Ascending aorta (tissue), 2 donors: ENCODE results near the gene FREM3. TPM values are rescaled to one million over a fixed set of nuclear protein-coding genes. Genes with fewer than 3 reads are reported as not detected.
"Not testable (repeated sequence)": the region's sequence is repeated elsewhere in the genome, so short reads cannot be mapped to it uniquely, and the experiment has no call there.

Experiments used
- DNase-seq, 2 donors: peaks; one replicate each; pipeline ENCODE4 v3.0.0-alpha.2; 2019; ENCODE audit warnings: low spot score in 2 of 2
- H3K27ac ChIP-seq, 2 donors: fragments of 200-600 bp; sonication (generic); one replicate each; pipeline ENCODE4 v1.5.1; 2016 to 2017; ENCODE audit warnings: mild to moderate bottlenecking in 1 of 2
- H3K27me3 ChIP-seq: fragments of 200-600 bp; sonication (generic); one replicate; pipeline ENCODE4 v1.5.1; 2017
- H3K36me3 ChIP-seq, 2 donors: fragments of 200-600 bp; sonication (generic); one replicate each; pipeline ENCODE4 v1.5.1; 2016
- H3K4me1 ChIP-seq, 2 donors: fragments of 200-600 bp; sonication (generic); one replicate each; pipeline ENCODE4 v1.5.1; 2016 to 2017; ENCODE audit warnings: mild to moderate bottlenecking in 1 of 2
- H3K4me3 ChIP-seq, 2 donors: fragments of 200-600 bp; sonication (generic); one replicate each; pipeline ENCODE4 v1.5.1; 2016 to 2017; ENCODE audit warnings: mild to moderate bottlenecking in 1 of 2
- H3K9me3 ChIP-seq, 2 donors: fragments of 200-600 bp; sonication (generic); one replicate each; pipeline ENCODE4 v1.5.1; 2016
- intact Hi-C: fragments of 100-400 bp; cut with DNase I; formaldehyde crosslinking; loops from one replicate; pipeline ENCODE4 v1.15.1; 2023
- total RNA-seq: library from RNA; depleted of rRNA; stranded (reverse); fragments of >200 nt; gene quantifications from one replicate; pipeline ENCODE4 v1.1.0, GENCODE V29; 2016
- TF ChIP-seq, protein P1 (sequence below), 3 experiments: fragments of 200-600 bp in 2 of 3; fragments of 450-650 bp in 1 of 3; sonication (generic) in 2 of 3; IDR thresholded peaks; one replicate each; pipeline ENCODE4 v1.5.1; 2016 to 2019; ENCODE audit warnings: antibody characterized with exemption in 3 of 3, mild to moderate bottlenecking in 1 of 3, moderate library complexity in 1 of 3

FREM3 gene
- not detected for total RNA-seq

GRCh38 chr4:143700416-143701352, at the start of gene FREM3:
FREM3 (minus strand) TSS chr4:143700675; CDS start chr4:143700675, 0 bp downstream.
- Histone ChIP-seq H3K9me3 (no peaks in the 10 kb centered on the region), H3K27me3 (peaks cover 5% of the 10 kb centered on the region), H3K36me3 (no peaks in the 10 kb centered on the region), H3K27ac (no peak within 1 kb of the TSS), H3K4me1 (peaks cover 0 to 4% of the 10 kb centered on the region in 2 donors), H3K4me3 (peak within 1 kb of the TSS; percentile 36 to 63)
- TF ChIP-seq, protein P1, sequence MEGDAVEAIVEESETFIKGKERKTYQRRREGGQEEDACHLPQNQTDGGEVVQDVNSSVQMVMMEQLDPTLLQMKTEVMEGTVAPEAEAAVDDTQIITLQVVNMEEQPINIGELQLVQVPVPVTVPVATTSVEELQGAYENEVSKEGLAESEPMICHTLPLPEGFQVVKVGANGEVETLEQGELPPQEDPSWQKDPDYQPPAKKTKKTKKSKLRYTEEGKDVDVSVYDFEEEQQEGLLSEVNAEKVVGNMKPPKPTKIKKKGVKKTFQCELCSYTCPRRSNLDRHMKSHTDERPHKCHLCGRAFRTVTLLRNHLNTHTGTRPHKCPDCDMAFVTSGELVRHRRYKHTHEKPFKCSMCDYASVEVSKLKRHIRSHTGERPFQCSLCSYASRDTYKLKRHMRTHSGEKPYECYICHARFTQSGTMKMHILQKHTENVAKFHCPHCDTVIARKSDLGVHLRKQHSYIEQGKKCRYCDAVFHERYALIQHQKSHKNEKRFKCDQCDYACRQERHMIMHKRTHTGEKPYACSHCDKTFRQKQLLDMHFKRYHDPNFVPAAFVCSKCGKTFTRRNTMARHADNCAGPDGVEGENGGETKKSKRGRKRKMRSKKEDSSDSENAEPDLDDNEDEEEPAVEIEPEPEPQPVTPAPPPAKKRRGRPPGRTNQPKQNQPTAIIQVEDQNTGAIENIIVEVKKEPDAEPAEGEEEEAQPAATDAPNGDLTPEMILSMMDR (IDR thresholded peaks at IDR 0.05): no peak
- intact Hi-C loops: no loop called here
- DNase-seq: no peak

- no peak overlapping the region for H3K27ac ChIP-seq
- H3K4me1 ChIP-seq: no peaks in the 10 kb centered on the region
- H3K4me3 ChIP-seq: no peak overlapping the region
- H3K36me3 ChIP-seq: no peaks in the 10 kb centered on the region
- TF ChIP-seq, protein P1 (IDR thresholded peaks at IDR 0.05): no peak
- no peak for DNase-seq
- no peaks in the 10 kb centered on the region for H3K9me3 ChIP-seq
- no peaks in the 10 kb centered on the region for H3K27me3 ChIP-seq
- intact Hi-C loops: no loop called here
These were observed 45.4 kb upstream of the FREM3 start for GRCh38 chr4:143745874-143746273.

DNA sequence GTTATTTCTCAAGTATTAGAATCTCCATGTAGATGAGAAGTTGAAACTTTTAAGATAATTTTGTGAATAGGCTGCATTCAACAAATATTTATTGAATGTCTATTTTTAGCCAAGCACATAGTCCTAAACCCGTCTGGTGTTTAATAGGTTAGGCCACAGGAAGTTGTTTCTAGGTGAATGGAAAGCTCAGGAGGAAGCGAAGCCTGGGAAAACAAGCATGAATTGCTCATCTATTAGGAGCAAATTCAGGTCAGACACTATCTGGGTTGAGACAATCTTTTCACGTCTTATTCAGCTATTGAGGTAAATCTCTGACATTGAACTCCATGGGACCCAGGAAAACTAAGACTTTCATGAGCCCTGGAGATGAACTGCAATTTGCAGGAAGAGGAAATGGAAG, 43.1 kb upstream of the FREM3 start:
- H3K4me1 ChIP-seq: no peaks in the 10 kb centered on the region
- intact Hi-C loops: no loop called here
- no peak overlapping the region for H3K4me3 ChIP-seq
- no peak for DNase-seq
- TF ChIP-seq, protein P1 (IDR thresholded peaks at IDR 0.05): no peak
- H3K27me3 ChIP-seq: no peaks in the 10 kb centered on the region
- no peaks in the 10 kb centered on the region for H3K9me3 ChIP-seq
- no peaks in the 10 kb centered on the region for H3K36me3 ChIP-seq
- no peak overlapping the region for H3K27ac ChIP-seq

- no peak overlapping the region for H3K4me3 ChIP-seq
- no peaks in the 10 kb centered on the region for H3K4me1 ChIP-seq
- TF ChIP-seq, protein P1 (IDR thresholded peaks at IDR 0.05): no peak
- H3K9me3 ChIP-seq: no peaks in the 10 kb centered on the region
- intact Hi-C loops: no loop called here
- H3K36me3 ChIP-seq: no peaks in the 10 kb centered on the region
- H3K27me3 ChIP-seq: no peaks in the 10 kb centered on the region
- H3K27ac ChIP-seq: no peak overlapping the region
- DNase-seq: no peak
These were observed 42.4 kb upstream of the FREM3 start for GRCh38 chr4:143742834-143743233.

GRCh38 chr4:143736861-143737260, 36.4 kb upstream of the FREM3 start:
- no peaks in the 10 kb centered on the region for H3K36me3 ChIP-seq
- intact Hi-C loops: no loop called here

DNA sequence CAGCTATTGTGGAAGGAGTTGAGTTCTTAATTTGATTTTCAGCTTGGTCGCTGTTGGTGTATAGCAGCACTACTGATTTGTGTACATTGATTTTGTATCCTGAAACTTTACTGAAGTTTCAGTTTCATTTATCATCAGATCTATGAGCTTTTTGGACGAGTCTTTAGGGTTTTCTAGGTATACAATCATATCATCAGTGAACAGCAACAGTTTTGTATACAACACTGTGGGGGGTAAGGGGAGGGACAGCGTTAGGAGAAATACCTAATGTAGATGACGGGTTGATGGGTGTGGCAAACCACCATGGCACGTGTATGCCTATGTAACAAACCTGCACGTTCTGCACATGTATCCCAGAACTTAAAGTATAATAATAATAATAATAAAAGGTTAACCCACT, 35.6 kb upstream of the FREM3 start:
- DNase-seq, H3K4me1 ChIP-seq, H3K27ac ChIP-seq, H3K36me3 ChIP-seq, H3K4me3 ChIP-seq, H3K9me3 ChIP-seq, intact Hi-C loops, H3K27me3 ChIP-seq: not testable (repeated sequence)

More at GRCh38 chr4:143736861-143737260, 36.4 kb upstream of the FREM3 start:
- Histone ChIP-seq H3K4me3 (no peak overlapping the region), H3K27ac (no peak overlapping the region), H3K27me3 (no peaks in the 10 kb centered on the region), H3K4me1 (no peaks in the 10 kb centered on the region), H3K9me3 (no peaks in the 10 kb centered on the region)
- TF ChIP-seq, protein P1 (IDR thresholded peaks at IDR 0.05): no peak
- DNase-seq: no peak
